Measurements from ENCODE around the gene ERO1B. TPM values are rescaled to one million over a fixed set of nuclear protein-coding genes. Genes with fewer than 3 reads are reported as not detected.

The ERO1B gene
- total and polyA plus RNA-seq, 2 of the 13 experiments (the other 11 are each of a cell fraction or from before 2014, with no cell fraction given): 1.6 to 2.1 TPM

DNA sequence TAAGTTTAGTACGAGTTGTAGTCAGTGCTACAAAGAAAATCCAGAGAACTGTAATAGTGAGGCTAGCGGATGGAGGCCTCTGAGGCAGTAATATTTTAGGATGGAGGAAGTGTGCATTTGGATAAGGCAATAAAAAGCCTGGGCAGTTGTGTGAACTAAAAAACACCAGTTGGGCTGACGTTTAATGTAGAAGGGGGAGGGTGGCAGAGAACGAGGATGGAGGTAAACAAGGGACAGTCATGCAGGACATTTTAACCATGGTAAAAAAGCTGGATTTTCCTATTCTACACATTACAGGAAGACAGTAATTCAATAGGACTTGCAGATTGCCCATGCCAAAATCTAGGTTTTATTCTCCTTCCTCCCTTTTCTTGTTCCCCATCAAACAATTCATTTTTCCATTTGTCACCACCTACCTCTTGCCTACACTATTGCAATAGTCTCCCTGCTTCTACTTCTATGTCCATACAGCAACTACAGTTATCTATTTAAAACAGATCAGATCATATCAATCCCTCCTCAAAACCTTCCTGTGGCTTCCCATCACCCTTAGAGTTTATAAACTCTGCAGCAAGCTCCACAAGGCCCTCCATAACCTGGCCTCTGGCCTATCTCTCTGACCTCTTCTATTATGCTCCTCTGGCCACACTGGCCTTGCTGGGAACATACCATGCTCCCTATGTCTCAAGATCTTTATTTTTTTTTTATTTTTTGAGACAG lies 27.7 kb downstream of the ERO1B start:
- Histone ChIP-seq H2AFZ (ENCODE audit: low read length) (no peak overlapping the region), H3K36me3 (replicated peaks in 1 of 2; ENCODE audit: control insufficient read depth in 1 of 2, insufficient read depth in 2 of 2, low read length in 2 of 2) (no peaks in the 10 kb centered on the region), H4K20me1 (ENCODE audit: insufficient read depth, low read length) (no peaks in the 10 kb centered on the region), H3K9ac (ENCODE audit: insufficient read depth, low read depth, low read length) (no peak overlapping the region), H3K4me1 (ENCODE audit: insufficient read depth, low read length) (no peaks in the 10 kb centered on the region), H3K27ac (ENCODE audit: extremely low read length, insufficient read depth, low read length) (no peak overlapping the region), H3K79me2 (ENCODE audit: insufficient read depth, low read length) (no peaks in the 10 kb centered on the region), H3K4me2 (ENCODE audit: low read depth, low read length) (no peak overlapping the region), H3K4me3 (replicated peaks in 1 of 3; ENCODE audit: insufficient read depth in 1 of 3, low read depth in 2 of 3, low read length in 3 of 3) (no peak overlapping the region), H3K9me3 (ENCODE audit: low read length) (peaks cover 14% of the 10 kb centered on the region), H3K27me3 (ENCODE audit: control insufficient read depth in 1 of 2, insufficient read depth in 2 of 2, low read length in 2 of 2) (no peaks in the 10 kb centered on the region)
- ChIA-PET CTCF (ENCODE audit: low intra/inter-chr PET ratio, low total read pairs) (no interaction called here), POLR2A (no interaction called here)
- FAIRE-seq (no peak), ATAC-seq (no peak), DNase-seq (ENCODE audit: low spot score) (no peak)
- intact Hi-C loops (cut with micrococcal nuclease; ENCODE audit: unreplicated experiment): no loop called here
- 83% methylated on average over 4 of the region's 4 CpGs for WGBS (ENCODE audit: low lambda C conversion rate)
- no TSS peak for BruUV-seq (replicated peaks)
- in situ Hi-C loops (cut with HindIII; ENCODE audit: extremely low pct_ligation_motif_present, low pct_unique_long_range_greater_than_20kb): no loop called here
- TF ChIP-seq ZNF660 (CRISPR knock-in tag; IDR thresholded peaks at IDR 0.05; ENCODE audit: borderline replicate concordance, low read depth): no peak
- TF ChIP-seq, protein P1, sequence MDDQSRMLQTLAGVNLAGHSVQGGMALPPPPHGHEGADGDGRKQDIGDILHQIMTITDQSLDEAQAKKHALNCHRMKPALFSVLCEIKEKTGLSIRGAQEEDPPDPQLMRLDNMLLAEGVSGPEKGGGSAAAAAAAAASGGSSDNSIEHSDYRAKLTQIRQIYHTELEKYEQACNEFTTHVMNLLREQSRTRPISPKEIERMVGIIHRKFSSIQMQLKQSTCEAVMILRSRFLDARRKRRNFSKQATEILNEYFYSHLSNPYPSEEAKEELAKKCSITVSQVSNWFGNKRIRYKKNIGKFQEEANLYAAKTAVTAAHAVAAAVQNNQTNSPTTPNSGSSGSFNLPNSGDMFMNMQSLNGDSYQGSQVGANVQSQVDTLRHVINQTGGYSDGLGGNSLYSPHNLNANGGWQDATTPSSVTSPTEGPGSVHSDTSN (CRISPR knock-in tag; IDR thresholded peaks at IDR 0.05; ENCODE audit: borderline replicate concordance): no peak
- no peak for TF ChIP-seq ZBTB3 (CRISPR knock-in tag; IDR thresholded peaks at IDR 0.05; ENCODE audit: borderline replicate concordance, low read depth)
- TF ChIP-seq ZNF296 (CRISPR knock-in tag; conservative IDR thresholded peaks at IDR 0.05): no peak
- no peak for TF ChIP-seq HES4 (CRISPR knock-in tag; IDR thresholded peaks at IDR 0.05; ENCODE audit: borderline replicate concordance)
- TF ChIP-seq, protein P2, sequence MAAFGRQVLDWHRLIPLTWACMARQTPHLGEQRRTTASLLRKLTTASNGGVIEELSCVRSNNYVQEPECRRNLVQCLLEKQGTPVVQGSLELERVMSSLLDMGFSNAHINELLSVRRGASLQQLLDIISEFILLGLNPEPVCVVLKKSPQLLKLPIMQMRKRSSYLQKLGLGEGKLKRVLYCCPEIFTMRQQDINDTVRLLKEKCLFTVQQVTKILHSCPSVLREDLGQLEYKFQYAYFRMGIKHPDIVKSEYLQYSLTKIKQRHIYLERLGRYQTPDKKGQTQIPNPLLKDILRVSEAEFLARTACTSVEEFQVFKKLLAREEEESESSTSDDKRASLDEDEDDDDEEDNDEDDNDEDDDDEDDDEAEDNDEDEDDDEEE (CRISPR knock-in tag; IDR thresholded peaks at IDR 0.05): no peak
- TF ChIP-seq CEBPB (IDR thresholded peaks at IDR 0.05; ENCODE audit: borderline replicate concordance, low read depth, low read length): no peak
- no peak for TF ChIP-seq HNRNPLL (IDR thresholded peaks at IDR 0.05; ENCODE audit: low read depth, low read length, poor library complexity, severe bottlenecking)
